ENCODE data around the gene PTTG2. TPM values are rescaled to one million over a fixed set of nuclear protein-coding genes. Genes with fewer than 3 reads are reported as not detected.
"Not testable (repeated sequence)": the region's sequence is repeated elsewhere in the genome, so short reads cannot be mapped to it uniquely, and the experiment has no call there.

PTTG2 gene
- under 1 TPM in 1 of 2 donors, not detected in 1; 0.28 TPM for total RNA-seq
- not detected for polyA plus RNA-seq (ENCODE audit: insufficient read length in 2 of 2)
- long read RNA-seq, donor 1, result 0 reads
- long read RNA-seq, donor 2, partial matches to known transcripts, result 0 of 1 reads
- long read RNA-seq, donor 2, other reads (novel, unspliced or antisense), result 0 of 1 reads
- long read RNA-seq, donor 3, result 0 reads
- long read RNA-seq, donor 4, result 0 reads

GRCh38 chr4:37960098-37960497 lies at the start of gene PTTG2:
TSS of gene PTTG2 (plus strand) at chr4:37960398. CDS start at chr4:37960435, 37 bp downstream.
- Histone ChIP-seq H3K27me3 (ENCODE audit: control insufficient read depth, insufficient read depth, low read length) (no peaks in the 10 kb centered on the region), H3K27ac (ENCODE audit: low read depth, low read length) (no peak within 1 kb of the TSS), H3K9me3 (ENCODE audit: control insufficient read depth, insufficient read depth, low read length) (no peaks in the 10 kb centered on the region), H3K4me1 (ENCODE audit: control insufficient read depth, insufficient read depth, low read length) (no peaks in the 10 kb centered on the region), H3K4me3 (ENCODE audit: low read depth, low read length) (no peak within 1 kb of the TSS), H3K36me3 (ENCODE audit: control insufficient read depth, insufficient read depth, low read length) (no peaks in the 10 kb centered on the region)
- DNase-seq (ENCODE audit: low read depth in 4 of 6, low spot score in 6 of 6), result no peak
- WGBS (ENCODE audit: insufficient coverage), result 100% methylated on average over 3 of the region's 5 CpGs

- Histone ChIP-seq H3K4me1 (ENCODE audit: control insufficient read depth, insufficient read depth, low read length) (no peaks in the 10 kb centered on the region), H3K27ac (ENCODE audit: low read depth, low read length) (no peak overlapping the region), H3K27me3 (ENCODE audit: control insufficient read depth, insufficient read depth, low read length) (no peaks in the 10 kb centered on the region), H3K9me3 (ENCODE audit: control insufficient read depth, insufficient read depth, low read length) (no peaks in the 10 kb centered on the region), H3K4me3 (ENCODE audit: low read depth, low read length) (no peak overlapping the region), H3K36me3 (ENCODE audit: control insufficient read depth, insufficient read depth, low read length) (no peaks in the 10 kb centered on the region)
- WGBS (ENCODE audit: insufficient coverage), result 90% methylated on average over 3 of the region's 3 CpGs
- DNase-seq (ENCODE audit: low read depth in 4 of 6, low spot score in 6 of 6), result no peak
Observed at GRCh38 chr4:37914539-37914938, 45.7 kb upstream of the PTTG2 start.

GRCh38 chr4:37917388-37917787 lies 42.8 kb upstream of the PTTG2 start:
- Histone ChIP-seq H3K4me1 (ENCODE audit: control insufficient read depth, insufficient read depth, low read length) (no peaks in the 10 kb centered on the region), H3K27ac (ENCODE audit: low read depth, low read length) (no peak overlapping the region), H3K27me3 (ENCODE audit: control insufficient read depth, insufficient read depth, low read length) (no peaks in the 10 kb centered on the region), H3K9me3 (ENCODE audit: control insufficient read depth, insufficient read depth, low read length) (no peaks in the 10 kb centered on the region), H3K36me3 (ENCODE audit: control insufficient read depth, insufficient read depth, low read length) (no peaks in the 10 kb centered on the region), H3K4me3 (ENCODE audit: low read depth, low read length) (no peak overlapping the region)
- WGBS (ENCODE audit: insufficient coverage), result 86% methylated on average over 2 of the region's 7 CpGs
- DNase-seq (ENCODE audit: low read depth in 4 of 6, low spot score in 6 of 6), result no peak

GRCh38 chr4:37918653-37919052 lies 41.5 kb upstream of the PTTG2 start:
- peak in 1 of 6 donors; percentile 66 for DNase-seq (ENCODE audit: low read depth in 4 of 6, low spot score in 6 of 6)
- WGBS (ENCODE audit: insufficient coverage), result 67% methylated on average over 1 of the region's 3 CpGs

GRCh38 chr4:37922328-37922727 lies 37.9 kb upstream of the PTTG2 start:
- Histone ChIP-seq H3K4me3 (ENCODE audit: low read depth, low read length) (no peak overlapping the region), H3K36me3 (ENCODE audit: control insufficient read depth, insufficient read depth, low read length) (no peaks in the 10 kb centered on the region), H3K9me3 (ENCODE audit: control insufficient read depth, insufficient read depth, low read length) (no peaks in the 10 kb centered on the region), H3K27ac (ENCODE audit: low read depth, low read length) (no peak overlapping the region), H3K4me1 (ENCODE audit: control insufficient read depth, insufficient read depth, low read length) (no peaks in the 10 kb centered on the region), H3K27me3 (ENCODE audit: control insufficient read depth, insufficient read depth, low read length) (no peaks in the 10 kb centered on the region)
- no peak for DNase-seq (ENCODE audit: low read depth in 4 of 6, low spot score in 6 of 6)
- WGBS (ENCODE audit: insufficient coverage), result 60% methylated on average over 3 of the region's 4 CpGs

More at GRCh38 chr4:37918653-37919052, 41.5 kb upstream of the PTTG2 start:
- H3K27me3 ChIP-seq (ENCODE audit: control insufficient read depth, insufficient read depth, low read length), result no peaks in the 10 kb centered on the region
- H3K4me1 ChIP-seq (ENCODE audit: control insufficient read depth, insufficient read depth, low read length), result no peaks in the 10 kb centered on the region
- H3K36me3 ChIP-seq (ENCODE audit: control insufficient read depth, insufficient read depth, low read length), result no peaks in the 10 kb centered on the region
- H3K27ac ChIP-seq (ENCODE audit: low read depth, low read length), result no peak overlapping the region
- no peaks in the 10 kb centered on the region for H3K9me3 ChIP-seq (ENCODE audit: control insufficient read depth, insufficient read depth, low read length)
- H3K4me3 ChIP-seq (ENCODE audit: low read depth, low read length), result no peak overlapping the region

- not testable (repeated sequence) for H3K36me3 ChIP-seq (ENCODE audit: control insufficient read depth, insufficient read depth, low read length); H3K27ac ChIP-seq (ENCODE audit: low read depth, low read length); H3K4me1 ChIP-seq (ENCODE audit: control insufficient read depth, insufficient read depth, low read length); H3K4me3 ChIP-seq (ENCODE audit: low read depth, low read length); H3K9me3 ChIP-seq (ENCODE audit: control insufficient read depth, insufficient read depth, low read length); DNase-seq (ENCODE audit: low read depth in 4 of 6, low spot score in 6 of 6); H3K27me3 ChIP-seq (ENCODE audit: control insufficient read depth, insufficient read depth, low read length)
Observed at GRCh38 chr4:37923089-37923488, 37.1 kb upstream of the PTTG2 start.

GRCh38 chr4:37924946-37925345 lies 35.3 kb upstream of the PTTG2 start:
- DNase-seq (ENCODE audit: low read depth in 4 of 6, low spot score in 6 of 6), result no peak
- no peaks in the 10 kb centered on the region for H3K36me3 ChIP-seq (ENCODE audit: control insufficient read depth, insufficient read depth, low read length)
- H3K9me3 ChIP-seq (ENCODE audit: control insufficient read depth, insufficient read depth, low read length), result no peaks in the 10 kb centered on the region
- no peaks in the 10 kb centered on the region for H3K4me1 ChIP-seq (ENCODE audit: control insufficient read depth, insufficient read depth, low read length)
- 77% methylated on average over 7 of the region's 7 CpGs for WGBS (ENCODE audit: insufficient coverage)
- H3K27ac ChIP-seq (ENCODE audit: low read depth, low read length), result no peak overlapping the region
- no peaks in the 10 kb centered on the region for H3K27me3 ChIP-seq (ENCODE audit: control insufficient read depth, insufficient read depth, low read length)
- no peak overlapping the region for H3K4me3 ChIP-seq (ENCODE audit: low read depth, low read length)

GRCh38 chr4:37927434-37927833 lies 32.8 kb upstream of the PTTG2 start:
- no peaks in the 10 kb centered on the region for H3K27me3 ChIP-seq (ENCODE audit: control insufficient read depth, insufficient read depth, low read length)
- H3K36me3 ChIP-seq (ENCODE audit: control insufficient read depth, insufficient read depth, low read length), result no peaks in the 10 kb centered on the region
- H3K4me3 ChIP-seq (ENCODE audit: low read depth, low read length), result no peak overlapping the region
- H3K27ac ChIP-seq (ENCODE audit: low read depth, low read length), result no peak overlapping the region
- H3K4me1 ChIP-seq (ENCODE audit: control insufficient read depth, insufficient read depth, low read length), result no peaks in the 10 kb centered on the region
- no peaks in the 10 kb centered on the region for H3K9me3 ChIP-seq (ENCODE audit: control insufficient read depth, insufficient read depth, low read length)
- 79% methylated on average over 3 of the region's 4 CpGs for whole genome bisulfite sequencing (ENCODE audit: insufficient coverage)
- peak in 2 of 6 donors; percentile 26 to 57 for DNase-seq (ENCODE audit: low read depth in 4 of 6, low spot score in 6 of 6)

- WGBS (ENCODE audit: insufficient coverage), result 64% methylated on average over 5 of the region's 12 CpGs
- no peaks in the 10 kb centered on the region for H3K4me1 ChIP-seq (ENCODE audit: control insufficient read depth, insufficient read depth, low read length)
- H3K4me3 ChIP-seq (ENCODE audit: low read depth, low read length), result no peak overlapping the region
- no peaks in the 10 kb centered on the region for H3K36me3 ChIP-seq (ENCODE audit: control insufficient read depth, insufficient read depth, low read length)
- no peak overlapping the region for H3K27ac ChIP-seq (ENCODE audit: low read depth, low read length)
- no peaks in the 10 kb centered on the region for H3K27me3 ChIP-seq (ENCODE audit: control insufficient read depth, insufficient read depth, low read length)
- peak in 2 of 6 donors; percentile 17 to 86 for DNase-seq (ENCODE audit: low read depth in 4 of 6, low spot score in 6 of 6)
- H3K9me3 ChIP-seq (ENCODE audit: control insufficient read depth, insufficient read depth, low read length), result no peaks in the 10 kb centered on the region
Observed at GRCh38 chr4:37928426-37929416, 31.5 kb upstream of the PTTG2 start.

Measured in spinal cord (tissue), 10 donors.